NCI-H524 (cell line): ENCODE data around the gene ERAL1.
"Not testable (repeated sequence)": the region's sequence is repeated elsewhere in the genome, so short reads cannot be mapped to it uniquely, and the experiment has no call there.

Source experiments
- DNase-seq, 2 experiments: peaks; one replicate each; lab custom pipeline; 2025; lab: John Stamatoyannopoulos, UW

ERAL1 gene

GRCh38 chr17:28899212-28899815, 44.5 kb downstream of the ERAL1 start:
- DNase-seq: no peak

DNA sequence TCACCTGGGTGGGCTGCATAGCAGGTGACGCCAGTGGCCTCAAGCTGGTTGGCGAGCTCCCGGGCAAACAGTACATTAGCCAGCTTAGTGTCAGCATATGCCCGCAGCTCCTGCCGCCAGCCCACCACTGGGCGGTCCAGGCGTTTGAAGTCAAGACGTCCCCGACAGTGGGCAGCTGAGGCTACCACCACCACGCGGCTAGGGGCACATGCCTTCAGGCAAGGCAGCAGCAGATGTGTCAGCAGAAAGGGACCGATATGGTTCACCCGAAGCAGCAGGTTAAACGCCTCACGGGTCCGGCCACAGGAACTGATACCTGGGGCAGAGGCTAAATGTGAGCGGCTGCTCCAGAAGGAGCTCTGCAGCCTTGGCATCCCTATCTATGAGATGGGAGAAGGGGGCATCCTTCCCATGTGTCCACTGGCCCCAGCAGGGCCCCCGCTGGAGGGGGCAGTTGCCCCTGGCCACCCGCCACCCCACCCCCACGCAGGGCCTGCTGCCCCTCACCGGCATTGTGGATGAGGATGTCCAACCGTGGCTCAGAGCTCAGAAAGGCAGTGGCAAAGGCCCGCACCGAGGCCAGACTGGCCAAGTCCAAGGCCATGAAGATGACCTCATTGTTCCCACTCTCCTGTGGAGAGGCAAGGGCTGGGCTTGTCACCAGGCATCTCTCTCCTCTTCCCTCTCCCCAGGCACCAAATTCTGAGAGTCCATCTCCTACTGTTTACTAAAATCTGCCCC, 46.3 kb downstream of the ERAL1 start:
- DNase-seq: no peak

DNA sequence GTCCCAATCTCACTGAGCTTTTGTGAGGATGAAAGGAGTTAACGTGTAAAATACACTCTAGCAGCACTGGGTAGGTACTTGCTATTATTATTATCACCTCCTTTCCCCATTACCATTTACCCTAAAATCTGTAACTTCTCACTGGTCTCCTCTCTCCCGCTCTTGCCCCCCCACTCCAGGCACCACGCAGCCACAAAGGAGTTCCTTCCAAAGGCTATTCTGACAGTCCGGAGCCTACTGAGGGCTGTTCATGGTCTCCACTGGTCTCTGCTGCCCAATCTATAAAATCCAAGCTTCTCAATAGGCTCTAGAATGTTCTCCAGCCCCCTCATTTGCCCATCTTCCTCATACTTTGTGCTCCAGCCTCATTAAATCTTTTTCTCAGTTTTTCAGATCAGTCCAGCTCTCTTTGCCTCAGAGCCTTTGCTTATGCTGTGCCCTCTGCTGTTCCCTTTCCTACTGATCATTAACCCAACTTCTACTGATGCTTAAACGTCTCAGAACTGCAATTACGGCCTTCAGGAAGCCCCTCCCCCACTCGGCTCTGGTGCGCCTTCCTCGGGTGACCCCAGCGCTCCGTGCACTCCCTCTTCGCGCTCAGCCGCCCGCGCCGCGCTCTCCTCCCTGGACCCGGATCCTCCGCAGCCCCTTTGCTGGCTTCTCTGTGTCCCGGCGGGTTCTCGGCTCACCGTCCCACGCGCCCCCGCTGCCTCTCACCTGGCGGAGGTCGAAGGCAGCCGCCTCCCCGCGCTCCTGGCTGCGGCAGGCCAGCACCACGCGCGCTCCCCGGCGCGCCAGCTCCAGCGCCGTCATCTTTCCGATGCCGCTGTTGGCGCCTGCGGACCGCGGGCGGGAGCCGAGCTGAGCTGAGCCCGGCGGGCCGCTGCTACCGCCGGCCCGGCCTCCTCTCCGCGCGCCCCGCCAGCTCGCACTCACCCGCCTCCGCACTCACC, 47.3 kb downstream of the ERAL1 start:
- DNase-seq: peak; percentile 70 to 79

- peak; percentile 98 to 99 for DNase-seq
These were observed 48.2 kb downstream of the ERAL1 start, which contains the start of gene DHRS13 for GRCh38 chr17:28902819-28903545. Gene DHRS13 (minus strand): TSS chr17:28903079. CDS start chr17:28902944, 135 bp downstream.

- not testable (repeated sequence) for DNase-seq
These were observed 48.7 kb downstream of the ERAL1 start for GRCh38 chr17:28903546-28903841.

GRCh38 chr17:28904800-28905199, 50.0 kb downstream of the ERAL1 start:
- no peak for DNase-seq

DNA sequence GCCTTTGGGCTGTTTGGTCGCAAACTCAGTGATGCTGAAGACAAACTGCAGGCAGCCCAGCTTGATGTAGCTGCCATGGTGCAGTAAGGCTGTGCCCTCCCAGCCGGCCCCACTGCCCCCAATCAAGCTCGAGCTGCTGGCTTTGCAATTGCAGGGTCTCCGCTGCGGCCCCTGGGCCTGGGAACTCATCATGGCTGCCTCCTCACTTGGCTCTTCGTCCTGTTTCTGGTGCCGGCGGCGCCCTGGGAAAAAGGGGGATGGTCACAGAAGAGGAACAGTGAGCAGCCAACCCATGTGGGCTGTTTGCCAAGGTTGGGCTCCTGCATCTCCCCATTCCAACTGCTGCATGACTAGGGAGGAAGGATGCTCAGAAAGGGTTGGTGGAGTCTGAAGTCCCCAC, 51.5 kb downstream of the ERAL1 start:
- no peak for DNase-seq

DNA sequence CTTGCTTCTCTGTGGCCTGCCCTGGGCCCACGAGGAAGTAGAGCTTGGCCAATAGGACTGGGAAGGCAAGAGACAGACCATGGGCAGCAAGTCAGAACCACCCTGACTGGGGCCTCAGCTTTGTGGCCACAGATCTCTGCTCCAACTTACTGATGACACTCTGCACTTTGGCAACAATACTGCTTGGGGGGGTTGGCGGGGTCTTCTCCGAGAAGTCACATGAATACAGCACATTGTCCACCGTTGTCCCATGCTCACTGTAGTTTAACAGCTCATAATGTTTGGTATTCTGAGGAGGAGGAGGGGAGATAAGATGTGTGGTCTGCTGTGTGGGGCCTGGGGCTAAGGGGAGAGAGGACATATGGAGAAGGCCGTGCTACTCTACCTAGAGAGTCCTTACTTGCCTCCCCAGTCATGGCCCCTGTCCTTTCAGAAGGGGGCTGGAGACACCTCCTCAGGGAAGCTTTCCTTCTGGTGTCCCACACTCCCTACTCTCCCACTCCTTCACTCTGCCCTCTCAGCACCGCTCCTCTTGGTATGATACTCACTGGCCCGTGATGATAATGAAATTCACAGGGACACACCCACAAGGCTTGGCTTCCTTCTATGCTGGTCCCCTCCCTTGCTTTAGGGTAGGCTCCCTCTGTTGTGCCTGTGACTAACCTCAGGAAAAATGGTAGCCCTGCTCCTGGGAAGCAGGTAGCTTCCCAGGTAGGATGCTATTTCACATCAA, 52.1 kb downstream of the ERAL1 start:
- DNase-seq: no peak

- no peak for DNase-seq
These were observed 53.1 kb downstream of the ERAL1 start for GRCh38 chr17:28907709-28908475.

DNA sequence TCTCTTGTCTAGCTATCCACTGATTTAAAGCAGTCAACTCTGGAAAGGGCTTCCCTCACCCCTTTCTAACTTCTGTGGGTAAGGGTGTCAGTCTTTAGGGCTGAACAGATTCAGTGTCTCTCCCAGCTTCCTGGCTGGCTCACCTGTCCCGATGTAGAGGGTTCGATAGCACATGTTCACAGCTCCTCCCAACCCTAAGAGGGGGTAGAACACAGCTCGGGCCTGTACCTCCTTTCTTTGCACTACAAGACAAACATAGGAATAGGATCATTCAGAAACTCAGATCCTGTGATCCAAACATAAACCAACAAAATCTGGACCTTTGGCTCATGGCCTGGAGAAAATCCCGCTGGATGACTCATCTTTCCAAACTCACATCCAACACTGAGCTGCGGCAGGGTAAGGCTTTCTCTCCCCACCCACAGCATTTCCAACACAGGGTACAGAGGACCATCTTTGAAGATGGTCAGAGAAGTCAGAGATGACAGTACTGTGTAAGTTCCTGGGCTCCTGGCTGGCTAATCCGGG, 53.9 kb downstream of the ERAL1 start:
- no peak for DNase-seq

- DNase-seq: no peak
These were observed 55.7 kb downstream of the ERAL1 start for GRCh38 chr17:28910534-28910933.
